ENCODE results near the gene MRNIP. TPM values are rescaled to one million over a fixed set of nuclear protein-coding genes. Genes with fewer than 3 reads are reported as not detected.
A peak's percentile ranks its signal among the peaks of the same experiment; 100 is the strongest.

MRNIP gene
- total RNA-seq, 6 experiments from 2014 or later = 4.7 to 14.7 (median 9.0) TPM

- Histone ChIP-seq H3K9me3 (no peaks in the 10 kb centered on the region), H3K4me1 (peaks cover 0 to 16% (median 2%) of the 10 kb centered on the region in 4 donors), H3K4me3 (no peak overlapping the region), H3K27me3 (no peaks in the 10 kb centered on the region), H3K36me3 (peaks cover 0 to 18% (median 3%) of the 10 kb centered on the region in 4 donors), H3K27ac (no peak overlapping the region)
- ATAC-seq (peak in 2 of 4 donors; percentile 44 to 56), DNase-seq (no peak)
- TF ChIP-seq POLR2A (IDR thresholded peaks at IDR 0.05) (no peak), CTCF (IDR thresholded peaks at IDR 0.05) (no peak)
- 85% methylated on average over 8 of the region's 8 CpGs for WGBS (ENCODE audit: insufficient coverage, low coverage, low lambda C conversion rate, missing lambda C conversion rate)
- intact Hi-C loops (cut with DNase I) = no loop called here
These were observed 5.5 kb downstream of the MRNIP start for GRCh38 chr5:179852993-179853547.

- no peak for ATAC-seq
- peaks cover 0 to 23% (median 0%) of the 10 kb centered on the region in 4 donors for H3K4me1 ChIP-seq
- no peak overlapping the region for H3K4me3 ChIP-seq
- H3K9me3 ChIP-seq = no peaks in the 10 kb centered on the region
- intact Hi-C loops (cut with DNase I) = no loop called here
- no peak overlapping the region for H3K27ac ChIP-seq
- H3K36me3 ChIP-seq = peaks cover 3 to 28% (median 12%) of the 10 kb centered on the region in 4 donors
- no peak for TF ChIP-seq POLR2A (IDR thresholded peaks at IDR 0.05)
- TF ChIP-seq CTCF (IDR thresholded peaks at IDR 0.05) = no peak
- peak in 1 of 3 donors; percentile 44 for DNase-seq
- no peaks in the 10 kb centered on the region for H3K27me3 ChIP-seq
- 93% methylated on average over 3 of the region's 9 CpGs for WGBS (ENCODE audit: insufficient coverage, low coverage, low lambda C conversion rate, missing lambda C conversion rate)
These were observed 17.0 kb downstream of the MRNIP start for GRCh38 chr5:179841621-179842020.

GRCh38 chr5:179840766-179841165, 17.9 kb downstream of the MRNIP start:
- ATAC-seq (no peak), DNase-seq (peak in 1 of 3 donors; percentile 45)
- H3K36me3 ChIP-seq = peaks cover 4 to 32% (median 16%) of the 10 kb centered on the region in 4 donors
- WGBS (ENCODE audit: insufficient coverage, low coverage, low lambda C conversion rate, missing lambda C conversion rate) = 74% methylated on average over 5 of the region's 17 CpGs
- TF ChIP-seq POLR2A (IDR thresholded peaks at IDR 0.05) (no peak), CTCF (IDR thresholded peaks at IDR 0.05) (no peak)
- H3K27ac ChIP-seq = peak overlapping the region in 1 of 3 donors; percentile 62
- peaks cover 0 to 30% (median 3%) of the 10 kb centered on the region in 4 donors for H3K4me1 ChIP-seq
- H3K9me3 ChIP-seq = no peaks in the 10 kb centered on the region
- intact Hi-C loops (cut with DNase I) = no loop called here
- H3K27me3 ChIP-seq = no peaks in the 10 kb centered on the region
- H3K4me3 ChIP-seq = no peak overlapping the region

- H3K9me3 ChIP-seq = no peaks in the 10 kb centered on the region
- whole genome bisulfite sequencing (ENCODE audit: insufficient coverage, low coverage, low lambda C conversion rate, missing lambda C conversion rate) = 65% methylated on average over 9 of the region's 11 CpGs
- no peak overlapping the region for H3K4me3 ChIP-seq
- peak overlapping the region in 1 of 3 donors; percentile 62 for H3K27ac ChIP-seq
- peak in 1 of 4 donors; percentile 0 for ATAC-seq
- intact Hi-C loops (cut with DNase I) = no loop called here
- no peaks in the 10 kb centered on the region for H3K27me3 ChIP-seq
- H3K36me3 ChIP-seq = peaks cover 4 to 36% (median 16%) of the 10 kb centered on the region in 4 donors
- peaks cover 0 to 30% (median 3%) of the 10 kb centered on the region in 4 donors for H3K4me1 ChIP-seq
- TF ChIP-seq POLR2A (IDR thresholded peaks at IDR 0.05) = peak; percentile 9
- no peak for TF ChIP-seq CTCF (IDR thresholded peaks at IDR 0.05)
- peak in 1 of 3 donors; percentile 55 for DNase-seq
These were observed 18.3 kb downstream of the MRNIP start for GRCh38 chr5:179840321-179840720.
